DND-41 (cell line): ENCODE data around the gene PRG2.

Experiments
- ATAC-seq: fragments of 200-7000 bp; cut with Tn5 transposase; 3 replicates; pipeline ENCODE4 v1.9.1; 2021; ENCODE audit warnings: low read depth; ENCODE audit not compliant: insufficient read depth
- DNase-seq: peaks from one replicate; pipeline ENCODE4 v3.0.0-alpha.2; 2020
- H2AFZ ChIP-seq: 2 replicates; pipeline ENCODE4 v1.6.0; 2012; ENCODE audit warnings: low read depth, low read length
- H3K27ac ChIP-seq: 2 replicates; pipeline ENCODE4 v1.5.1; 2012; ENCODE audit warnings: low read length, inconsistent platforms
- H3K27me3 ChIP-seq: fragments of 200-600 bp; sonication (generic); 2 replicates; pipeline ENCODE4 v1.6.0; 2012; ENCODE audit warnings: low read length, mild to moderate bottlenecking, inconsistent platforms; ENCODE audit not compliant: insufficient read depth, poor library complexity
- H3K36me3 ChIP-seq: 2 replicates; pipeline ENCODE4 v1.5.1; 2012; ENCODE audit warnings: low read length, inconsistent platforms; ENCODE audit not compliant: insufficient read depth
- H3K4me1 ChIP-seq: 2 replicates; pipeline ENCODE4 v1.5.1; 2012; ENCODE audit warnings: mild to moderate bottlenecking, low read length; ENCODE audit not compliant: insufficient read depth
- H3K4me2 ChIP-seq: 2 replicates; pipeline ENCODE4 v1.6.0; 2012; ENCODE audit warnings: mild to moderate bottlenecking, moderate library complexity, low read length, inconsistent platforms; ENCODE audit not compliant: insufficient read depth
- H3K4me3 ChIP-seq, 2 experiments: fragments of 200-600 bp in 1 of 2; shearing (Covaris generic) in 1 of 2; 2 replicates each; pipeline ENCODE4 v1.5.1; 2012 to 2016; ENCODE audit warnings: inconsistent platforms in 2 of 2, low read length in 2 of 2, mild to moderate bottlenecking in 2 of 2, low read depth in 1 of 2, moderate library complexity in 1 of 2
- H3K79me2 ChIP-seq: 2 replicates; pipeline ENCODE4 v1.6.0; 2012; ENCODE audit warnings: low read length, inconsistent platforms; ENCODE audit not compliant: insufficient read depth
- H3K9ac ChIP-seq: 2 replicates; pipeline ENCODE4 v1.6.0; 2012; ENCODE audit warnings: low read depth, mild to moderate bottlenecking, inconsistent platforms, low read length, moderate library complexity
- H3K9me3 ChIP-seq: 2 replicates; pipeline ENCODE4 v1.5.1; 2012; ENCODE audit warnings: low read length, moderate library complexity, mild to moderate bottlenecking, inconsistent platforms; ENCODE audit not compliant: insufficient read depth, severe bottlenecking
- H4K20me1 ChIP-seq: 2 replicates; pipeline ENCODE4 v1.6.0; 2012; ENCODE audit warnings: low read length; ENCODE audit not compliant: insufficient read depth
- CTCF ChIP-seq: IDR thresholded peaks from 2 replicates; pipeline ENCODE4 v1.5.1; 2012; ENCODE audit warnings: borderline replicate concordance, low read length, moderate library complexity, mild to moderate bottlenecking; ENCODE audit not compliant: poor library complexity, severe bottlenecking; ENCODE audit errors: extremely low read depth
- EZH2 ChIP-seq: IDR thresholded peaks from 3 replicates; pipeline ENCODE4 v1.6.1; 2012; ENCODE audit warnings: borderline replicate concordance, low read depth, mild to moderate bottlenecking, moderate library complexity, low read length, inconsistent platforms; ENCODE audit not compliant: severe bottlenecking

PRG2 gene

GRCh38 chr11:57402188-57403002, 11.9 kb upstream of the PRG2 start:
- H3K4me1 ChIP-seq, result no peaks in the 10 kb centered on the region
- H3K4me3 ChIP-seq, result no peak overlapping the region
- TF ChIP-seq CTCF, result no peak
- no peak for TF ChIP-seq EZH2
- H3K36me3 ChIP-seq, result peaks cover 19% of the 10 kb centered on the region
- no peak for ATAC-seq
- no peak overlapping the region for H3K9ac ChIP-seq
- H3K4me2 ChIP-seq, result no peak overlapping the region
- H3K27me3 ChIP-seq, result no peaks in the 10 kb centered on the region
- no peak overlapping the region for H3K27ac ChIP-seq
- no peak overlapping the region for H2AFZ ChIP-seq
- no peaks in the 10 kb centered on the region for H3K79me2 ChIP-seq
- no peaks in the 10 kb centered on the region for H3K9me3 ChIP-seq
- DNase-seq, result no peak
- peaks cover 6% of the 10 kb centered on the region for H4K20me1 ChIP-seq

- Histone ChIP-seq H3K79me2 (no peaks in the 10 kb centered on the region), H4K20me1 (no peaks in the 10 kb centered on the region), H3K36me3 (no peaks in the 10 kb centered on the region), H3K9me3 (no peaks in the 10 kb centered on the region), H3K27ac (no peak overlapping the region), H3K4me2 (no peak overlapping the region), H3K9ac (no peak overlapping the region), H3K4me3 (no peak overlapping the region), H3K4me1 (no peaks in the 10 kb centered on the region), H2AFZ (no peak overlapping the region), H3K27me3 (no peaks in the 10 kb centered on the region)
- DNase-seq, result no peak
- TF ChIP-seq CTCF (no peak), EZH2 (no peak)
- no peak for ATAC-seq
Measured at GRCh38 chr11:57399972-57400578, 9.6 kb upstream of the PRG2 start.

DNA sequence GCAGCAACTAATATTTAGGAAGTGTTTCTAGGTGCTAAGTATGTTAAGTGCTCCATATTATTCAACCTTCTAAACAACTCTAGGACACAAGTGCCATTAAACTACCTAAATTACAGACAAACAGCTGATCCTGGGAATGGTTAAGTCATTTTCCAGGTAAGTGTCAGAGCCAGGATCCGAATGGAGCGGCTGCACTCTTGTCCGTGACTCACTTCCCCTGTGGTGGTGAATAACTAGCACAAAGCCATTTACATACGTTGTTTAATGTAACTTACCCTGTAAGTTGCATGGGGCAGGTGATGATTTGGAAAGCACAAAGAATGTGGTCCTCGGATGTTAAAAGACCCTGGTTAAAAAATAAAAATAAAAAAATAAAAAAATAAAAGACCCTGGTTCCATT, 8.8 kb upstream of the PRG2 start:
- no peak for ATAC-seq
- H3K4me3 ChIP-seq, result no peak overlapping the region
- no peak for DNase-seq

More for the DNA sequence above, 8.8 kb upstream of the PRG2 start:
- H3K36me3 ChIP-seq, result no peaks in the 10 kb centered on the region
- no peak for TF ChIP-seq EZH2
- no peak for TF ChIP-seq CTCF
- no peak overlapping the region for H3K27ac ChIP-seq
- H2AFZ ChIP-seq, result no peak overlapping the region
- no peaks in the 10 kb centered on the region for H3K9me3 ChIP-seq
- no peaks in the 10 kb centered on the region for H3K4me1 ChIP-seq
- H3K27me3 ChIP-seq, result no peaks in the 10 kb centered on the region
- H4K20me1 ChIP-seq, result no peaks in the 10 kb centered on the region
- no peak overlapping the region for H3K4me2 ChIP-seq
- no peak overlapping the region for H3K9ac ChIP-seq
- H3K79me2 ChIP-seq, result no peaks in the 10 kb centered on the region
